Measurements from ENCODE around the gene PTK7.

The PTK7 gene

DNA sequence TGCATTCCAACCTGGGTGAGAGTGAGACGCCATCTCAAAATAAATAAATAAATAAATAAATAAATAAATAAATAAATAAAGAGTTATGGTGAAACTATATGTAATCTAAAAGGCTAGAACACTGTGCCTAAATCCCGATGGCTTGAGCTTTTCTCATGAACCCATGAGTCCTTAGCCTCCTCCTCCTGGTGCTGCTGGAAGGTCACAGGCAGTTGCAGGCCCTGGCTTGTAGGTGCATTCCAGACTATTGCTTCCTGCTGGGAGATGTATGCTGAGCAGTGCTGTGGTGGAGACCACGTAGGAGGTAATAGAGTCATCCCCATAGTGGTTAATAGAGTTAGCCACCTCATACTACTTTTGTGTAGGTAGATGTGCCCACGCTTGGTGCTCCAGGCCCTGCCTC lies 12.5 kb downstream of the PTK7 start:
- no peak overlapping the region for H3K4me3 ChIP-seq (ENCODE audit: low read depth, low read length)
- DNase-seq (ENCODE audit: low read depth) = peak; percentile 84
- TF ChIP-seq, protein P1, sequence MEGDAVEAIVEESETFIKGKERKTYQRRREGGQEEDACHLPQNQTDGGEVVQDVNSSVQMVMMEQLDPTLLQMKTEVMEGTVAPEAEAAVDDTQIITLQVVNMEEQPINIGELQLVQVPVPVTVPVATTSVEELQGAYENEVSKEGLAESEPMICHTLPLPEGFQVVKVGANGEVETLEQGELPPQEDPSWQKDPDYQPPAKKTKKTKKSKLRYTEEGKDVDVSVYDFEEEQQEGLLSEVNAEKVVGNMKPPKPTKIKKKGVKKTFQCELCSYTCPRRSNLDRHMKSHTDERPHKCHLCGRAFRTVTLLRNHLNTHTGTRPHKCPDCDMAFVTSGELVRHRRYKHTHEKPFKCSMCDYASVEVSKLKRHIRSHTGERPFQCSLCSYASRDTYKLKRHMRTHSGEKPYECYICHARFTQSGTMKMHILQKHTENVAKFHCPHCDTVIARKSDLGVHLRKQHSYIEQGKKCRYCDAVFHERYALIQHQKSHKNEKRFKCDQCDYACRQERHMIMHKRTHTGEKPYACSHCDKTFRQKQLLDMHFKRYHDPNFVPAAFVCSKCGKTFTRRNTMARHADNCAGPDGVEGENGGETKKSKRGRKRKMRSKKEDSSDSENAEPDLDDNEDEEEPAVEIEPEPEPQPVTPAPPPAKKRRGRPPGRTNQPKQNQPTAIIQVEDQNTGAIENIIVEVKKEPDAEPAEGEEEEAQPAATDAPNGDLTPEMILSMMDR (conservative IDR thresholded peaks at IDR 0.05; ENCODE audit: low read depth, low read length) = no peak

DNA sequence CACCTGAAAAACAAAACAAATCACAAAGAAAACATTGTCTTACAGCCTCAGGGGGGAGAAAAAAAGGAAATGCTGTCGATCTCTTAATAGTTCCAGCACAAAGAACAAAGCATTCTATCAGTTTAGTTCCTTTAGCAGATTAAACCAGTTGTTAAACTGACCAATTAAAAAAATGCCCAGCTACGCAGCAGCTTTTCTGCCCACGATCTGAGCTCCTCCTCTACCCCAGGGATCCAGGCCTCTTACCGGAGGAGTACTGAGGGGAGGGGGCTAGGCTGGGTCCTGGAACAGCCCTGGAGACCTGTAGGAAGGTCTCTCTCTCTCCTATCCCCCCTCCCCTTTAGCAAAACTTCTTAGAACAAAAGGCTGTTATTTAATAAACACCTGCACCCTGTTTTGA lies 13.4 kb downstream of the PTK7 start:
- TF ChIP-seq, protein P1 (conservative IDR thresholded peaks at IDR 0.05; ENCODE audit: low read depth, low read length) = no peak
- no peak for DNase-seq (ENCODE audit: low read depth)
- no peak overlapping the region for H3K4me3 ChIP-seq (ENCODE audit: low read depth, low read length)

DNA sequence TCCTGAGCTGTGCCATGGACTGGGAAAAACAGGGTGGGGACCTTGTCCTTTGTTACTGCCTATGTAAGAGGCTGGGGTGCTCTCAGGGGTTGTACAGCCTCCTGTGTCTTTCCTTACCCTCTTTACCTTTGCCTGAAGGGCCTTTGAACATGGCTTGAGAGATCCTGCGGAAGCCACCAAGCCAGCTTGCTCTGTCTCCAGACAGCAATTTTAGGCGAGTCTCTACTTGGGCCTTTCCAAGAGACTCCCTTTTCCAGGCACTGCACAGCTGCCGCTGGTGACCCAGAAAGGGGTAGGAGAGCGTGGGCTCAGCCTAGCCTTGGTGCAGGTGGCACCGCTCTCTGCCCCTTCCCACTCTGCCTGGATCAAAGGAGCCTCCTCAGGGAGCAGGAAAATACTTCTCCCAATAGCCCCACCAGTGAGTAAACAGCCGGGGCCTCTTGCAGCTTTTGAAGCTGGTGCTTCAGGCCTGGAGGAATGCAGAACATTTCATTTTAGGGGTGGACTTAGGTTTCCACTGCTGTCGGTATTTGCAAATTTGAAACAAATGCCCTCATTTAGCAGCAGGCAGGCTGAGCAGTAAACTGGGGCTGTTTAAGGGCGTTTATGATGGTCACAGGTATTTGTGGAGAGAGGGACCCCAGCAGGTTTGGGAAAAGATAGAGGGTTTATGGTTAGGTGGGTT lies 13.9 kb downstream of the PTK7 start:
- DNase-seq (ENCODE audit: low read depth) = peak; percentile 70
- H3K4me3 ChIP-seq (ENCODE audit: low read depth, low read length) = no peak overlapping the region
- TF ChIP-seq, protein P1 (conservative IDR thresholded peaks at IDR 0.05; ENCODE audit: low read depth, low read length) = no peak

DNA sequence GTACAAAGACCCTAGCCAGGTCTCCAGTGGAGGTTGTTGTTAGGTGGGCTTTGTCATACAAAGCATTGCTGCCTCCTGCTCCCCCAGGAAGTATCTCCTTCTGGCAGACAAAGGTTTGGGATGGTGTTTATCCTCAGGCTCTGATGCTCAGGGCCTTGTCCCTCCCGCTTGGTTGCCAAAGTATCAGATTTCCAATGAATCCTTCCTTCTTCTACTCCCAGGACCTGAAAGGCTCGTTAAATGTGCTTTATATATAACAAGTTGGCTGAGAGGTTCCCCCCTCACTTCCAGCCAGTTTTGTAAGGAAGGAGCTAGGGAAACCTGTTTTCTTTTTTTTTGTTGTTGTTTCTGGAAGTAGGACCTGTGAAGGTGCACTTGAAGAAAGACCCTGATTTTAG lies 14.4 kb downstream of the PTK7 start:
- TF ChIP-seq, protein P1 (conservative IDR thresholded peaks at IDR 0.05; ENCODE audit: low read depth, low read length) = no peak
- H3K4me3 ChIP-seq (ENCODE audit: low read depth, low read length) = no peak overlapping the region
- no peak for DNase-seq (ENCODE audit: low read depth)

DNA sequence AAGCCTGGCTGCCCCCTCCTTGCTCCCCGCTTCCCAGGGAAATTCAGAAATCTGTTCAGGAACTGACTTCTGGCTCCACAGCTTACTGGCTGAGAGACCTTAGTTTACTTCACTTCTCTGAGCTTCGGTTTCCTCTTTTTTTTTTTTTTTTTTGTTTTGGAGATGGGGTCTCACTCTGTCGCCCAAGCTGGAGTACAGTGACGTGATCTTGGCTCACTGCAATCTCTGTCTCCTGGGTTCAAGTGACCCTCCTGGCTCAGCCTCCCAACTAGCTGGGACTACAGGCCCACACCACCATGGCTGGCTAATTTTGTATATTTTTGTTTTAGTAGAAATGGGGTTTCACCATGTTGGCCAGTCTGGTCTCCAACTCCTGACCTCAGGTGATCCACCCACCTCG lies 14.9 kb downstream of the PTK7 start:
- DNase-seq (ENCODE audit: low read depth) = no peak
- TF ChIP-seq, protein P1 (conservative IDR thresholded peaks at IDR 0.05; ENCODE audit: low read depth, low read length) = no peak
- no peak overlapping the region for H3K4me3 ChIP-seq (ENCODE audit: low read depth, low read length)

DNA sequence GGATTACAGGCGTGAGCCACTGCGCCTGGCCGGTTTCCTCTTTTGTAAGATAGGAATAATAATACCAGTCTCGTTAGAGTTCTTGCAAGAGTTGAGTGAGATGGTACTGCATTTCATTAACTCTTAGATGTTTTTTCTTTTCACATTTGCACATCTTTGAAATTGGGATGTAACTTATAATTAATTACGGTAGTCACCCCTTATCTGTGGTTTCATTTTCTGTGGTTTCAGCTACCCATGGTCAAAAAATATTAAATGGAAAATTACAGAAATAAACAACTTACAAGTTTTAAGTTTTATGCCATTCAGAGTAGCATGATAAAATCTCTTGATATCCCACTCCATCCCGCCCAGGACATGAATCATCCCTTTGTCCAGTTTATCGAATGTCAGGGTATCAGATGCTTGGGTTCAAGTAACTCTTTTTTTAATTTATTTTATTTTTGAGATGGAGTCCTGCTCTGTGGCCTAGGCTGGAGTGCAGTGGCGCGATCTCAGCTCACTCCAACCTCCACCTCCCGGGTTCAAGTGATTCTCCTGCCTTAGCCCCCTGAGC lies 15.4 kb downstream of the PTK7 start:
- H3K4me3 ChIP-seq (ENCODE audit: low read depth, low read length) = no peak overlapping the region
- TF ChIP-seq, protein P1 (conservative IDR thresholded peaks at IDR 0.05; ENCODE audit: low read depth, low read length) = no peak
- DNase-seq (ENCODE audit: low read depth) = no peak

DNA sequence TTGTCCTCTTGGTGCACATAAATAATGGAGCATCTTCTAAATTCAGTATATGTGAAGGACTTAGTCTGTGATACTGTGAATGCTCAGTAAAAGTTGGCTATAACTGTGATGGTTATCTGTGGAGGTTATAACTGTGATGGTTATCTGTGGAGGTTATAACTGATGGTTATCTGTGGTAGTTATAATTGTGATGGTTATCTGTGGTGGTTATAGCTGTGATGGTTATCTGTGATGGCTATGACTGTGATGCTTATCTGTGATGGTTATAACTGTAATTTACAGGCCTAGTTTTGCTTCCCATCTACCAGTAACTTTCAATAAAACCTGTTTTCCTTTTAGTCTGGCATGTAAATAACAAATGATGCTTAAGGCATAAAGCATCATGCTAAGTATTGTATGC lies 16.5 kb downstream of the PTK7 start:
- DNase-seq (ENCODE audit: low read depth) = no peak
- H3K4me3 ChIP-seq (ENCODE audit: low read depth, low read length) = no peak overlapping the region
- TF ChIP-seq, protein P1 (conservative IDR thresholded peaks at IDR 0.05; ENCODE audit: low read depth, low read length) = no peak
